OCI-LY3 (cell line): ENCODE results near the gene DDX18.

ENCODE experiments used
- H2AFZ ChIP-seq: fragments of 200-600, 300-600 bp; shearing (Covaris generic); 2 replicates; pipeline ENCODE4 v1.6.0; 2014; ENCODE audit warnings: antibody characterized with exemption, low read depth, low read length
- H3K27ac ChIP-seq: fragments of 200-600, 300-600 bp; sonication (generic); 2 replicates; pipeline ENCODE4 v1.5.1; 2014; ENCODE audit warnings: mild to moderate bottlenecking, low read length, moderate library complexity, mixed read lengths
- H3K27me3 ChIP-seq: fragments of 200-600, 300-600 bp; sonication (generic); 2 replicates; pipeline ENCODE4 v1.6.1; 2014; ENCODE audit warnings: low read depth, low read length, mixed read lengths
- H3K36me3 ChIP-seq: fragments of 200-600, 300-600 bp; sonication (generic); replicated peaks from 2 replicates; pipeline ENCODE3; 2014; ENCODE audit warnings: low read depth, low read length, mixed read lengths
- H3K4me1 ChIP-seq: fragments of 300-600, 200-600 bp; sonication (generic); 2 replicates; pipeline ENCODE4 v1.6.1; 2014; ENCODE audit warnings: low read length, mixed read lengths
- H3K4me2 ChIP-seq: fragments of 200-600, 300-600 bp; sonication (generic); 2 replicates; pipeline ENCODE4 v1.6.1; 2014; ENCODE audit warnings: low read length, mixed read lengths
- H3K4me3 ChIP-seq: fragments of 300-600, 200-600 bp; sonication (generic); 2 replicates; pipeline ENCODE4 v1.5.1; 2014; ENCODE audit warnings: antibody characterized with exemption, mild to moderate bottlenecking, low read length, moderate library complexity
- H3K79me2 ChIP-seq: fragments of 300-600, 200-600 bp; shearing (Covaris generic); 2 replicates; pipeline ENCODE4 v1.6.1; 2014; ENCODE audit warnings: mild to moderate bottlenecking, low read length, mixed read lengths
- H3K9ac ChIP-seq: fragments of 300-600, 200-600 bp; shearing (Covaris generic); 2 replicates; pipeline ENCODE4 v1.6.0; 2014; ENCODE audit warnings: mild to moderate bottlenecking, low read length, moderate library complexity
- H3K9me3 ChIP-seq: fragments of 200-600, 300-600 bp; shearing (Covaris generic); 2 replicates; pipeline ENCODE4 v1.6.1; 2014; ENCODE audit warnings: low read length, mixed read lengths; ENCODE audit not compliant: insufficient read depth
- H4K20me1 ChIP-seq: fragments of 200-600, 300-600 bp; sonication (generic); 2 replicates; pipeline ENCODE4 v1.6.1; 2016; ENCODE audit warnings: low read length, mixed read lengths; ENCODE audit not compliant: insufficient read depth
- EZH2phosphoT487 ChIP-seq: fragments of 200-600 bp; shearing (Covaris generic); IDR thresholded peaks from 2 replicates; pipeline ENCODE4 v1.6.1; 2018; ENCODE audit warnings: antibody characterized with exemption, mixed run types, low read depth
- TF ChIP-seq, protein P1 (sequence below): fragments of 200-600, 300-600 bp; sonication (generic); IDR thresholded peaks from 2 replicates; pipeline ENCODE4 v1.5.1; 2014; ENCODE audit warnings: antibody characterized with exemption, low read length, low read depth

DDX18 gene

GRCh38 chr2:117775703-117776219 is 38.7 kb upstream of the DDX18 start:
- Histone ChIP-seq H3K27me3 (no peaks in the 10 kb centered on the region), H3K4me3 (no peak overlapping the region), H3K9ac (no peak overlapping the region), H2AFZ (no peak overlapping the region), H4K20me1 (no peaks in the 10 kb centered on the region), H3K36me3 (no peaks in the 10 kb centered on the region), H3K4me2 (no peak overlapping the region), H3K27ac (no peak overlapping the region), H3K79me2 (no peaks in the 10 kb centered on the region), H3K9me3 (no peaks in the 10 kb centered on the region), H3K4me1 (no peaks in the 10 kb centered on the region)
- TF ChIP-seq, protein P1, sequence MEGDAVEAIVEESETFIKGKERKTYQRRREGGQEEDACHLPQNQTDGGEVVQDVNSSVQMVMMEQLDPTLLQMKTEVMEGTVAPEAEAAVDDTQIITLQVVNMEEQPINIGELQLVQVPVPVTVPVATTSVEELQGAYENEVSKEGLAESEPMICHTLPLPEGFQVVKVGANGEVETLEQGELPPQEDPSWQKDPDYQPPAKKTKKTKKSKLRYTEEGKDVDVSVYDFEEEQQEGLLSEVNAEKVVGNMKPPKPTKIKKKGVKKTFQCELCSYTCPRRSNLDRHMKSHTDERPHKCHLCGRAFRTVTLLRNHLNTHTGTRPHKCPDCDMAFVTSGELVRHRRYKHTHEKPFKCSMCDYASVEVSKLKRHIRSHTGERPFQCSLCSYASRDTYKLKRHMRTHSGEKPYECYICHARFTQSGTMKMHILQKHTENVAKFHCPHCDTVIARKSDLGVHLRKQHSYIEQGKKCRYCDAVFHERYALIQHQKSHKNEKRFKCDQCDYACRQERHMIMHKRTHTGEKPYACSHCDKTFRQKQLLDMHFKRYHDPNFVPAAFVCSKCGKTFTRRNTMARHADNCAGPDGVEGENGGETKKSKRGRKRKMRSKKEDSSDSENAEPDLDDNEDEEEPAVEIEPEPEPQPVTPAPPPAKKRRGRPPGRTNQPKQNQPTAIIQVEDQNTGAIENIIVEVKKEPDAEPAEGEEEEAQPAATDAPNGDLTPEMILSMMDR: no peak
- no peak for TF ChIP-seq EZH2phosphoT487

GRCh38 chr2:117776888-117777287 is 37.6 kb upstream of the DDX18 start:
- Histone ChIP-seq H3K27me3 (no peaks in the 10 kb centered on the region), H3K36me3 (no peaks in the 10 kb centered on the region), H3K9me3 (no peaks in the 10 kb centered on the region), H3K27ac (no peak overlapping the region), H3K79me2 (no peaks in the 10 kb centered on the region), H3K4me2 (no peak overlapping the region), H2AFZ (no peak overlapping the region), H3K9ac (no peak overlapping the region), H3K4me3 (no peak overlapping the region), H4K20me1 (no peaks in the 10 kb centered on the region), H3K4me1 (no peaks in the 10 kb centered on the region)
- TF ChIP-seq, protein P1: no peak
- no peak for TF ChIP-seq EZH2phosphoT487

DNA sequence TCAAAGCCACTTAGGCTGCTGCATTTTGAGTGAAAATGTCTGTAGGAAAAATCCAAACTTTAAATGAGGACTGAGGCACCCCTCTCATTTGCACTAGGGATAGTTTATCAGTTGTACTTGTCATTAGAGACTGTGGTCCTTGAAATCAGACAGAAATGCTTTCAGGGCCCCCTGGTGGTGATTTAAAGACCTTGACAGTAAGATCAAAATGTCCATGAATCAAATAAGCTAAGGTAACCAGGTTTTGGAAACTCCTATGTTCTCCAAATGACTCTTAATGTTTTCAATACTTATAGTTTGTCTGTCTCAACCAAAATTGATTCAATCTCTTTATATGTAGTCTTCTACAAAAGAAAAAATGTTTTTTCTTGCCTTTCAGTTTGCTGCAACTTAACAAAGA is 28.8 kb upstream of the DDX18 start:
- Histone ChIP-seq H3K4me1 (no peaks in the 10 kb centered on the region), H3K9me3 (no peaks in the 10 kb centered on the region), H3K79me2 (no peaks in the 10 kb centered on the region), H3K9ac (no peak overlapping the region), H3K27ac (no peak overlapping the region), H3K4me3 (no peak overlapping the region), H3K36me3 (no peaks in the 10 kb centered on the region), H4K20me1 (no peaks in the 10 kb centered on the region), H3K4me2 (no peak overlapping the region), H2AFZ (no peak overlapping the region), H3K27me3 (no peaks in the 10 kb centered on the region)
- TF ChIP-seq EZH2phosphoT487: no peak
- TF ChIP-seq, protein P1: peak; percentile 78

GRCh38 chr2:117786520-117786919 is 28.0 kb upstream of the DDX18 start:
- Histone ChIP-seq H3K36me3 (no peaks in the 10 kb centered on the region), H4K20me1 (no peaks in the 10 kb centered on the region), H3K9me3 (no peaks in the 10 kb centered on the region), H3K27ac (no peak overlapping the region), H3K79me2 (no peaks in the 10 kb centered on the region), H2AFZ (no peak overlapping the region), H3K4me2 (no peak overlapping the region), H3K27me3 (no peaks in the 10 kb centered on the region), H3K9ac (no peak overlapping the region), H3K4me1 (no peaks in the 10 kb centered on the region), H3K4me3 (no peak overlapping the region)
- TF ChIP-seq, protein P1: no peak
- no peak for TF ChIP-seq EZH2phosphoT487
